GM23248 (cell line): ENCODE results near the gene SERPINH1.

Experiments used
- EZH2 ChIP-seq: fragments of 200-600 bp; sonication (generic); IDR thresholded peaks from 2 replicates; pipeline ENCODE4 v1.6.1; 2018; ENCODE audit warnings: antibody characterized with exemption, mild to moderate bottlenecking; ENCODE audit not compliant: insufficient read depth, poor library complexity, severe bottlenecking
- EZH2phosphoT487 ChIP-seq: fragments of 200-600 bp; sonication (generic); IDR thresholded peaks from 2 replicates; pipeline ENCODE4 v1.6.1; 2018; ENCODE audit warnings: antibody characterized with exemption, moderate library complexity, mild to moderate bottlenecking, low read depth; ENCODE audit not compliant: insufficient read depth

GRCh38 chr11:75574698-75575602, 12.9 kb downstream of the SERPINH1 start:
- TF ChIP-seq EZH2 (no peak), EZH2phosphoT487 (no peak)
